CD4-positive, alpha-beta T cell treated with Interleukin-10 for 1 hour (primary cell): Measurements from ENCODE around the gene SLC44A3.

ENCODE experiments used
- DNase-seq: peaks from one replicate; pipeline ENCODE4 v3.0.0-alpha.2; 2020

The SLC44A3 gene

DNA sequence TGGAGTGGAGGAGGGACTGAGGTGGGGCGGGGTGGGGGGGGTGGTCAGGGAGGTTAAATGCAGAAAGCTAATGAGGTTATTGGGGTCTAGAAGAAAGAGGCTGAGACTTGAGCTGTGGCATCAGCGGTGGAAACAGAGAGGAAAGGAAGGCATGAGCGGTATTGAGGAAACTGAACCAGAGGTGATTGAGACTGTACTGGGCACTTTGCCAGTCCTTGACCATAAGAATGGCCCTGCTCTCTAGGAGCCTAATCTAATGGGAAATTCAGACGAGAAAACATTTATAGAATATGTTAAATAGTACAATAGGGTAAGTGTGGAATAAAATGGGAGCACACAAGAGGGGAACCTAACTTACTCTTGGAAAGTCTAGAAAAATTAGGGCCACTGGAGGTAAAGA, 23.7 kb downstream of the SLC44A3 start:
- DNase-seq: no peak

DNA sequence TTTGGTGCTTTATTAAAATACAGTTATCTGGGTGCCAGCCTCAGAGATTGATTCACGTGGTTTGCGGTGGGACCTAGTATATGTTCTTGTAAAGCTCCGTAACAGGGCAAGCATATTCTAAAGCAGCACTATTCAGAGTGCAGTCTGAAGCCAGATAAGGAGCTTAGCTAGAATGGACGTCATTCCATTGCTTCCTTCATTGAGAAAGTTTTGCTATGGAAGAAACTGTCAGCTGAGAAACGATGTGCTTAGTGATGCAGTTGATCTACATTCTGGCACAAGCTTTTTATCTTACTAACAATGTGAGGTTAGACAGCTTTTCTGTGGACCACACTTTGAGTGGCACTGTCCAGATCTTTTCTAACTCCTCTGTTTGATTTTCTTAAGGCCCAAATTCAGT, 26.2 kb downstream of the SLC44A3 start:
- DNase-seq: no peak

DNA sequence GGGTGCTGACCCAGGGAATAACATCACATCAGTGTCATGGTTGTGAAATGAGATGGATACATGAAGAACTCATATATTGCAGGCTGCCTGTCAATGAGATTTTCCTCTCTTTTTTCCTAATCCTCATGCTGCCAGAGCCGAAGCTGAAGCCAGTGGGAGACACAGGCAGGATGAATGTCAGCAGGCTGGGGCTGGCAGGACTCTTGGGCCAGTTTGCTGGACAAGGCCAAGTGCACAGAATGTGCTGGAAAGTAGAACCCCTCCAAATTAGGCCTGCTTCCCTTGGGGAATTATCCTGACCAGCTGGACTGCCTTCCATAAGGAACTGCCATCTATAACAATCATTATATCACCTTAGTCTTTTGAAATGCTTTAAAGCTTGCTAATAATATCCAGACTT, 31.4 kb downstream of the SLC44A3 start:
- DNase-seq: no peak

GRCh38 chr1:94852788-94853187, 32.6 kb downstream of the SLC44A3 start:
- DNase-seq: no peak

DNA sequence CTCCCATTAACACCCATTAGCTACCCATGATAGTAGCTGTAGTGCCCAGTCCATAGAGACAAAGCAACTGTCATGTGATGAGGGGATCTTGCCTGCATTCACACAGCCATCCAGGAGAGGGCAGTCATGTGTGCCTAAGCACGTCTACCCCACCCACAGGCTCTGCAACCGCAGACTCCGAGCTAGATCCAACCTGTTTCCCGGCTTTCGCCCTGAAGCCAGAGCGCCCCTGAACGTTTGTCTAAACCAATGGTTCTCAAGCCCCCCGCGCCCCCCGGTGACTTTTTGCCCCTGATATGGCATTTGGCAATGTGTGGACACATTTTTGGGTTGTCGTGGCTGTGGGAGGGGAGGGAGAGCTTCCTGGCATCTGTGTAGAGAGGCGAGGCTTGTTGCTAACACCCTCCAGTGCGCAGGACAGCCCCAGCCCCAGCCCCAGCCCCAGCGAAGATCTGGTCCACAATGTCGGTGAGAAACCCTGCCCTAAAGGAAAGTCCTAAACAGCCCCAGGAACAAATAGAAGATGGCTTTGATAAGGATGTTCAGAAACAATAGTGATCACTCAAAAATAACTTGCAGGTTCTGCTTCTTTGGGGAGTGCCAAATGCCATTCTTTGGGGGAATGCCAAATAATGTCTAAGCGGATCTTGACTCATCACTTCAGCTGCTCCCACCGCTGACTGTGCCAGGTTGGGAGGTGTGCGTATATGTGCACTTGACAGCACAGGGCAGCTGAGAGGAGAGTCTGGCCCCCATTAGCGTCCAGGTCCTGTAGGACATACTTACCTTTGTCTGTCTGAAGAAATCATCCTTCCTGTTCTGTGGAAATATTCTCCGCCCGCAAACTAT, 34.5 kb downstream of the SLC44A3 start:
- DNase-seq: peak; percentile 81

DNA sequence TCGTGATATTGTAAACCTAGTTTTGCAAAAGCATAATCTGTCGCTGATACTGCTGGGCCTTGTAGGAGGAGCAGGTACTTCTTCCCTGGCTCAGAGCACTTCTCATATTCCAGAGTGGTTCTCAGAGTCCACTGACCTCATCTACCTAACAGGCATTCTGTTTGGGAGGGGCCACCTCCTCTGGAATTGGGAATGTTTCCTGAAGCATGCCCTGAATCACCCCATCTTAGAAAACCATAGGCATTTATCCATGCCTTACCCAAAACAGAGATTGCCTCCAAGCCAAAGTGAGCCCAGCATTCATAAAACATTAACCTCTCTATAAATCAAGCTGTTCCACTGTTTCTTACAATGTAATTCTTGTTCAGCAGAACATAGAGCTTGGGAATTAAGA, 35.1 kb downstream of the SLC44A3 start:
- no peak for DNase-seq

- DNase-seq: no peak
Measured at GRCh38 chr1:94856004-94856403, 35.8 kb downstream of the SLC44A3 start.

DNA sequence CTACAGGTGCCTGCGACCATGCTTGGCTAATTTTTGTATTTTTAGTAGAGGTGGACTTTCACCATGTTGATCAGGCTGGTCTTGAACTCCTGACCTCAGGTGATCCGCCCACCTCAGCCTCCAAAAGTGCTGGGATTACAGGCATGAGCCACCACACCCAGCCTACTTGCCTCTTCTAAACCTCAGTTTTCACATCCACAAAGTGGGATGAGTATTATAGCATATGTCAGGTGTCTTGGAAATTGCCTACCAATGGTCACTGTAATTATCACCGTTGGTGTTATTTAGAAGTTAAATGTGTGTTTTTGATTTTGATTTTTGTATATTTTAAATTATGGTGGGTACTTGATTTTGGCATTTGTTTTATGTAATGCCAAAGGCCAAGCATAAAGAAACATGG, 36.7 kb downstream of the SLC44A3 start:
- DNase-seq: no peak

- DNase-seq: no peak
Measured at GRCh38 chr1:94858276-94858675, 38.1 kb downstream of the SLC44A3 start.

GRCh38 chr1:94859174-94859573, 39.0 kb downstream of the SLC44A3 start:
- DNase-seq: no peak

- DNase-seq: no peak
Measured at GRCh38 chr1:94862718-94863117, 42.6 kb downstream of the SLC44A3 start.

DNA sequence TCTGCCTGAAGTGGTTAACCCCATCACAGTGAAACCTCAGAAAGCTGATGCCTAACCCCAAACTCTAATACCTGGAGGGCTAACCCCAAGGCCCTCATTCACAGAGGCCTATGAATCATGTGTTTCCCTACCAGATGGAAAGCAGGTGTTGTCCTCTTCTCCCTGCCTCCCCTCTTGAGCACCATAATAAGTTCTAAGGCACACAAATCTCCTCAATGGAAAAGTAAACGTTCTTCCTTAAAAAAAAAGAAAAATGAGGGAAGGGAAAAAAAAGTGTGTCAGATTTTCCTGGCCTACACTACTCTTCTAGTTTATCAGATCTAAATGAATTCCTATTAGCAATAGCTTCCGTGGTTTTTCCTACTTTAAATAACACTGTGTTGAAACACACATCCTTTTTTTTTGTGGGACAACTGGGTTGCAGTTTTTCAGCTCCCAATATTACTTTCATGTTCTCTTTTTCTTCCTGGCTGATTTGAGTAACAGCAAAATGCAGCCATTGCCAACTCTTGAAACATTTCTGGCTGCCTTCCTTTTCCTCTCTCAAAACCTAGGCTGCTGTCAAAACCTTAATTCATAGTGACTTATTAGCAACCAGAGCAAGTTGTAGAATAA, 43.2 kb downstream of the SLC44A3 start:
- no peak for DNase-seq

DNA sequence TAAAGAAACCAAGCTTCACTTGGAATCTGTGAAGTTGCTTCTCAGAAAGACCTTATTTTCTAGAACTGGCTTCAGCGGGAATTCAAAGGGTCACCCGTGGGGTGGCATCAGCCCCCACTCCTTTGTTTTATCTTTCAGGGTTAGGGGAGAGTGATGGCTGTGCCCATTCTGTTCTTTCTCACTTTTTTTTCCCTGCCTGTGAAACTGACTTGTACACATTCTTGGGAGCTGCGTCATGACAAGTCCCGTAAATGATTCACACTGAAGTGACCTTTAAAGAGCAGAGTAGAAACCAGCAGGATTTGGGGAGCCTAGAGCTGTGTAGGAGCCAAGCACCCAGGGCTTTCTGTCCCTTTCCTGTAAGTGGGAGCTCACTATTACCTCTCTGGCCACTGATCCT, 43.8 kb downstream of the SLC44A3 start:
- no peak for DNase-seq

DNA sequence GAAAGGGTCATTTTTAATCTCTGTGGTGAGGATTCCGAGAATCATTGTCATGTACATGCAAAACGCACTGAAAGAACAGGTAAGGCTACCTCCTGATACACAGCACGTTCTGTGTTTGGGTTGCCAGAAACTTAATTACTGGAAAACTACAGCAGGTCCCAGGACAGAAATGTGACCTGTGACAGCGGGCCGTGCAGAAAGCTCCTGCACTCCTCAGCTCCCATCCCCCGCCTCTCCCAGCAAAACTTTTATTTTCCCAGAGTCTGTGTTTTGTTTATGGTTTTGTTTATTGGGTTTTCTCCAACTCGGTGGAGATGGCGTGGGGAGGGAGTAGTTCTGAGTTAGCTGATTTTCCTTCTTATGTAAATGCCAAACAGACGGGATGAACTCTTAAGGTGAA, 44.7 kb downstream of the SLC44A3 start:
- DNase-seq: no peak

DNA sequence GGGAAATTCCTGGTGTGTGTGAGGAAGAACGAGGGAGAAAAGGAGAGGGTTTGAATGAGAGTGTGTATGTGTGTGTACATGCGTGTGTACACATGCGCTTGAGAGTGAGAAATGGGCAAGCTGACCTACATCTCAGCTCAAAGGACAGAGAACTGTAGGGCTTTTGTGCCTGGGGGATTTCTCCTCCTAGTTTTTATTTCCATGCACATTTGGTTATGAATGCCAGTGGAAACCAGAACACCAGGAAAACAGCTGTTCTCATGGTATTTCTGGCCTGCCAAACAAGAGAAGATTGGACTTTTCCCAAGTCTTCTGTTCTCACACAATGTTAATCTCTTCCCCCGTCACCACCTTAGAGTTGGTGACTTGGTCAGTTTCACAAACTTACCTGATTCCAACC, 45.2 kb downstream of the SLC44A3 start:
- no peak for DNase-seq

DNA sequence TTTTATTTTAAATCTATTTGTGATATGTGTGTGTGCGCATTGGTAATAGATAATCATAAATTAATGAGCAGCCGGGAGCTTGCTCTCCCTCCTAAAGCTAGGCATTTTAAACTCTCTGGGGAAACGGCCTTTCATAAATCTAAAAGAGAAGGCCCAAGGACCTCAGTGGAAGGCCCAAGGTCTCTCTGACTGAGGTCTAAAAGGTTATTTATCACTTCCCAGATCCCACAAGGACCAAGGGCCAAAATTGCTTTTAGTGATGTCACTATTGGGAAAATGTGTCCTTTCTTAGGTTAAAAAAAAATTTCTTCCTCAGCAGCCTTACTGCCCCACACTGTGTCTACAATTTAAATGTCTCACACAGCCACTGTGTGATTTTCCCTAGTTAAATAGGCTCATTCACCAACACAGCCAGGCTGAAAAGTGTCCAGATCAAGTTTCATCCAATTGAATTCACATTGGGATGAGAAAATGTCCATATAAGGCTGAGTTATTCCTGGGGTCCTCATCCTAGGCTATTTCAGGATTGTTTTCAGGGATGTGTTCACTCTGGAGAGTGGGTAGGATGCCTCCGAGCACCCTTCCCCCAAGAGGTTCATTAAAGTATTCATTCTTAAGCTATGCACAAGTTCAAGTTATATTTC, 46.1 kb downstream of the SLC44A3 start:
- no peak for DNase-seq

DNA sequence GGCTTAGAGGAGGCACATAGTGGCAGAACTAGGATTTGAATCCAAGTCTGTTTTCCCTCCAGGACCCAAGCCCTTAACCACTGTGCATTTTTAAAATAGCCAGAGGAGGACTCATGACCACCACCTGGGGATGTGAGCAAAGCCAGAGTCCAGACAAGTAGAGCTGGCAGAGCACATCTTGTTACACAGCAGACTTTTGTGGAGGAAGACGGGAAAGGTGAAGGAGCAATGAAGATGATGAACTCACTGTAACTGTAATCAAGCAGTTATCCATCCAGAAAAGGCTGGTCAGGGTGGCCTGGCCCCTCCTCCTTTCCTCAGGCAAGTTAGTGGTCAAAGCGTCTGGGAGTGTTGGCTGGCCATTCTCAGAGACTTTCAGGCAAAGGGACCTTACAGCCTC, 50.9 kb downstream of the SLC44A3 start:
- DNase-seq: no peak

DNA sequence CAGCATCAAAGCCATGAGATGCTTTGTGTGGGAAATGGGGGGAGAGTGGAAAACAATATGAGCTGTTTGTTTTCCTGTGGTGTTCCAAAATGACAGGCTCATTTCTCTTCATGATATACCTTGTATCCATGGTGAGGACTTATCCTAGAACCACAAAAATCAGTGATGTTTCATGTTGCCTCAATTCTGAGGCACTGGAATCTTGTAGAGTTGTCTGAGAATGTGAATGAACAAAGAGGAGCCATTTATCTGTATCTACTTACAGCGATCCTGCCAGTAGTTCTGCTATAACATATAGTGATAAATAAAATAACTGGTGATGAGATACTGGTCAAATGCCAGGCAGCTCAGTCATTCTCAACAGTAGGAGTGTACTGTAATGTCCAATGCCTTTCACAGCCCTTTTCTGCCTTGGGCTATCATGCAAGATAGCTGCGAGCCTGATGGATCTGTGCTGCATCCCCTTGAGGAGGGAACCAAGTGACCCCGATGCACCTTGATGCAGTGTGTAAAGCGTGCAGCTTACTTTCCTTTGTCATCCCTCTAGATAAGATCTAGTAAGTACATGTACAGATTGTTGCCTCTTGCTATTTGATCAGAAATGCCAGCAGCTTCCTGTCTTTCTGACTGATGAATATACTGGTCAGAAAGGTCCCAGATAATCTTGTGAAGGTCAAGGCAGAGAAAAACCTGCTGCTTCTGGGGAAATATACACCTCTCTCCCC, 52.8 kb downstream of the SLC44A3 start:
- no peak for DNase-seq

DNA sequence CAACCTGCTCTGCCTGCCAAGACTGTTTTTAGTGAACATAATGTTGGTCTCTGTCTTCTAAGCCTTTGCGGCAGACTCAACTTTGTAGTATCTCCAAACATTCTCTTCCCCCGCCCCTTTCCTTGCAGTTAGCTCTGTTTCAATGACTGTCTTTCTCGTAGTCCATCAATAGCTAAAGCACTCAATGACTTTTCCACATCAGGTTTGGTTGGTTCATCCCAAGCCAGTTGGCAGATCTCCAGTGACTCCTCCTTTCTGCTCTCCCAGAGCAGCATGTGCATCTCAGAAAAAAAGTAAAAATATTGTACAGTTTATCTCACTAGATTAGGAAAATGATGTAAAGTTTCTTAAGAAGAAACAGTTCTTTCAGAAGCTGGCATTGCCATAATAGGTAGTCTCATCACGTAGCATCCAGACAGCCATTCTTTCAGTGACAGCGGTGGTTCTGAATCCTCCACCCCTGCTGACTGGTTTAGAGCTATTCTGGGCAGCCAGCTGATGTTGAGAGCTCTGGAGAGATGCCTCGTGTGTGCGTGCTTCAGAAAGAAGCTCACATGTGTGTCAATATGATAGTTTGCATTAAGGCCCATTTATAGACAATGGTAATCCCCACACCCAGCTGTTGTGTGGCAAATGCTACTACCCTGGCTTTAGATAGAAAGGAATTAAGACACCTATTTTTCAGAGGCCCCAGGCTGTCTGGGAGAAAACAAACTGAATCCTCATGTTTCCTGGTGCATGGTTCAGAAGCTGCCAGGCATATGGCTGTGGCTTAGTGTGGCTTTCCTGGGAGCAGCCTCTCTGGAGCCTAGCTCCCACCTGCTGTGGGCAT, 53.6 kb downstream of the SLC44A3 start:
- no peak for DNase-seq

DNA sequence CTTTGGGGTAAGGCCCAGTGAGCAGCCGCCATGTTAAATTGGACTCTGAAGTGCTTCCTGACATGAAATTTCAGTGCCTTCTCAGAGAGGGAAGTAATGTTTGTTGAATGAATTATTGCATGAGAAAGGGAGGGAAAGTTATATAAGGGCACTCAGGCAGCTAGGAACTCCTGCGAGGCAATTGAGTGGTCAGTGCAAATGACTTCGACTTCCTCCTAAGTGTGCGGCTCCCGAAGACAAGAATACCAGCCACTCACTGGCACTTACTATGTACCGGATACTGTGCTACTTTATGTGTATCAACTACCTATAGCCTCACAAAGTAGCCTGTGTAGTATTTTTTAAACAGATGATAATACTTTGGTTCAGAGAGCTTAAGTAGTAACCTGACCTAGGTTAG, 54.3 kb downstream of the SLC44A3 start:
- no peak for DNase-seq

- no peak for DNase-seq
Measured at GRCh38 chr1:94875794-94876193, 55.6 kb downstream of the SLC44A3 start.

- no peak for DNase-seq
Measured at GRCh38 chr1:94876362-94876761, 56.2 kb downstream of the SLC44A3 start.

GRCh38 chr1:94878329-94878728, 58.2 kb downstream of the SLC44A3 start:
- no peak for DNase-seq
